Ovary (tissue), 9 donors: Measurements from ENCODE around the gene STK39. TPM values are rescaled to one million over a fixed set of nuclear protein-coding genes. Genes with fewer than 3 reads are reported as not detected.

Experiments
- DNase-seq, 5 donors: peaks; one replicate each; pipeline ENCODE4 v3.0.0-alpha.2; 2019 to 2020
- H3K27ac ChIP-seq, 2 donors: fragments of 200-600 bp; one replicate each; pipeline versions ENCODE4 v1.5.1 to v1.8.0; 2019 to 2022
- H3K27me3 ChIP-seq: fragments of 200-600 bp; one replicate; pipeline ENCODE4 v1.8.0; 2022
- H3K36me3 ChIP-seq: fragments of 200-600 bp; sonication (generic); one replicate; pipeline ENCODE4 v1.5.1; 2019
- H3K4me1 ChIP-seq: one replicate; pipeline ENCODE4 v1.8.1; 2013; ENCODE audit warnings: mild to moderate bottlenecking, moderate library complexity; ENCODE audit not compliant: insufficient read depth
- H3K4me3 ChIP-seq: fragments of 200-600 bp; sonication (generic); one replicate; pipeline ENCODE4 v1.5.1; 2017
- H3K9me3 ChIP-seq, 2 donors: fragments of 200-600 bp in 1 of 2; sonication (generic) in 1 of 2; one replicate each; pipeline versions ENCODE4 v1.5.1 to v1.8.1; 2013 to 2019; ENCODE audit warnings: mild to moderate bottlenecking in 1 of 2, moderate library complexity in 1 of 2
- EP300 ChIP-seq: sonication (generic); formaldehyde crosslinking; IDR thresholded peaks from one replicate; pipeline ENCODE4 v1.6.1; 2017; ENCODE audit warnings: antibody characterized with exemption
- POLR2A ChIP-seq: fragments of 450-650 bp; IDR thresholded peaks from one replicate; pipeline ENCODE4 v1.6.1; 2017; ENCODE audit warnings: antibody characterized with exemption, mild to moderate bottlenecking, moderate library complexity
- WGBS, 3 donors: extraction: QIAGEN DNeasy Blood & Tissue Kit in 1 of 3; methylation state at CpG; one replicate each; pipeline versions ENCODE4 v1.1.5 to v1.1.7; 2013 to 2017; 5-methylcytosine and 5-hydroxymethylcytosine counted together
- intact Hi-C, 4 donors: fragments of 100-400 bp; cut with DNase I; formaldehyde crosslinking; loops; one replicate each; pipeline versions ENCODE4 v1.11.0 to v1.15.1; 2022 to 2023
- polyA plus RNA-seq, 2 donors: library from polyadenylated mRNA; stranded (reverse); fragments of 200-250 nt in 1 of 2; fragments of 350-450 nt in 1 of 2; fragmentation: Illumina TruSeq in 1 of 2; extraction: RNeasy Lipid Tissue Mini Kit (QIAGEN cat#74804) in 1 of 2; gene quantifications; one replicate each; pipeline ENCODE4 v1.2.3, GENCODE V29; 2013 to 2014
- total RNA-seq, 7 donors: library from RNA; depleted of rRNA in 2 of 7; stranded (reverse); fragments of >200 nt in 2 of 7; fragmentation: NEBNext Ultra II Directional in 3 of 7; extraction: Animal tissue kit (Norgen Biotek cat#: 25700) in 3 of 7; gene quantifications; one replicate each; pipeline versions ENCODE4 v1.1.0 to v1.2.4, GENCODE V29; 2016 to 2023
- TF ChIP-seq, protein P1 (sequence below), 3 donors: fragments of 450-650 bp in 2 of 3; fragments of 200-600 bp in 1 of 3; IDR thresholded peaks; one replicate each; pipeline versions ENCODE4 v1.5.1 to v1.8.0; 2016 to 2022; ENCODE audit warnings: antibody characterized with exemption in 3 of 3, mild to moderate bottlenecking in 1 of 3
- donor health status: DM: no; HTN: no; CAD: no; lungs with moderate emphysema.
- donor health status: DM: no; HTN: no; CAD: no.
- donor health status: Bipolar disorder and iron deficiency.
- donor health status: DM: yes; HTN: yes; CAD: no.
- donor health status: DM: no; HTN: no; CAD: no.
- donor health status: DM: yes; HTN: yes; CAD: no.

The STK39 gene
- total and polyA plus RNA-seq, 9 donors: 5.9 to 14.1 (median 10.6) TPM

DNA sequence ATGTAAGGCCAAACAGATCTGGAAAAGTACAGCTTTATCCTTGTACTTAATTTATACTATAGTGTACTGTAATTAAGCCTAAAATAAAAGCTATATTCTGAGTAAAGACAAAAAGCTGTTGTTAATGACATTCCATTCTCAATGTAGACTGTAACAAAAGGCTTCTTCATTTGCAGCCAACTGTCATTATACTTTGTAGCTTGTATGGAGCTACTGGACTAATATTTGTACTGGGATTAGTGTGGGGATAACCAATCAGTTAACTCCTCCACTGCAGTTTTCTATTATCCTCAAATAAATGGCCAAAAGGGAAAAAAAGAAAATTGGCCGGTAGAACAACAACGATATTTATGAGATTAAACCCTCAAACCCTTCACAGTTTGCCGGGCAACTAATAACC lies 66.5 kb downstream of the STK39 start:
- Histone ChIP-seq H3K9me3 (no peaks in the 10 kb centered on the region), H3K4me1 (peaks cover 5% of the 10 kb centered on the region), H3K27me3 (no peaks in the 10 kb centered on the region), H3K4me3 (no peak overlapping the region), H3K36me3 (no peaks in the 10 kb centered on the region), H3K27ac (no peak overlapping the region)
- intact Hi-C loops: no loop called here
- DNase-seq: no peak
- no peak for TF ChIP-seq EP300
- no peak for TF ChIP-seq POLR2A
- TF ChIP-seq, protein P1, sequence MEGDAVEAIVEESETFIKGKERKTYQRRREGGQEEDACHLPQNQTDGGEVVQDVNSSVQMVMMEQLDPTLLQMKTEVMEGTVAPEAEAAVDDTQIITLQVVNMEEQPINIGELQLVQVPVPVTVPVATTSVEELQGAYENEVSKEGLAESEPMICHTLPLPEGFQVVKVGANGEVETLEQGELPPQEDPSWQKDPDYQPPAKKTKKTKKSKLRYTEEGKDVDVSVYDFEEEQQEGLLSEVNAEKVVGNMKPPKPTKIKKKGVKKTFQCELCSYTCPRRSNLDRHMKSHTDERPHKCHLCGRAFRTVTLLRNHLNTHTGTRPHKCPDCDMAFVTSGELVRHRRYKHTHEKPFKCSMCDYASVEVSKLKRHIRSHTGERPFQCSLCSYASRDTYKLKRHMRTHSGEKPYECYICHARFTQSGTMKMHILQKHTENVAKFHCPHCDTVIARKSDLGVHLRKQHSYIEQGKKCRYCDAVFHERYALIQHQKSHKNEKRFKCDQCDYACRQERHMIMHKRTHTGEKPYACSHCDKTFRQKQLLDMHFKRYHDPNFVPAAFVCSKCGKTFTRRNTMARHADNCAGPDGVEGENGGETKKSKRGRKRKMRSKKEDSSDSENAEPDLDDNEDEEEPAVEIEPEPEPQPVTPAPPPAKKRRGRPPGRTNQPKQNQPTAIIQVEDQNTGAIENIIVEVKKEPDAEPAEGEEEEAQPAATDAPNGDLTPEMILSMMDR (IDR thresholded peaks at IDR 0.05): no peak
- WGBS, 3 donors: 85 to 91% (median 85%) methylated on average over 3 of the region's 3 CpGs

DNA sequence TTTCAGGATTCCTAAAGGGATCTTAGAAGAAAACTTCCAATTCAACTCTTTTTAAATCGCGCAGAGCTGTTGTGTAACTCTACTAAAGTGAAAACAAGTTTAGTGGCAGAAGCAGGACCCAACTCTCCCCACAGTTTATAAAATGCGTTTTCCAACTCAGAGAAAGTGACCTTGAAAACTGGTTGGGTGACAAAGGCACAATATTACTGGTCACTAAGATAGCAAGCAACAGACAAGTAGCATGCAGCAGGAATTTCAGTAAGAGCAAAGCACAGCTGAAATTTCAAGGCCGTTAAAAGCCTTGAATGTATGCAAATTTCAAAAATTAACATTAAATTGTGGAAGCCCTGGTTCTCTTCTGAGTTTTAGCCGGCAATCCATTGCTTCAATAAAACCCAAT lies 66.9 kb downstream of the STK39 start:
- peaks cover 5% of the 10 kb centered on the region for H3K4me1 ChIP-seq
- 77 to 84% (median 83%) methylated on average over 5 of the region's 5 CpGs for WGBS, 3 donors

DNA sequence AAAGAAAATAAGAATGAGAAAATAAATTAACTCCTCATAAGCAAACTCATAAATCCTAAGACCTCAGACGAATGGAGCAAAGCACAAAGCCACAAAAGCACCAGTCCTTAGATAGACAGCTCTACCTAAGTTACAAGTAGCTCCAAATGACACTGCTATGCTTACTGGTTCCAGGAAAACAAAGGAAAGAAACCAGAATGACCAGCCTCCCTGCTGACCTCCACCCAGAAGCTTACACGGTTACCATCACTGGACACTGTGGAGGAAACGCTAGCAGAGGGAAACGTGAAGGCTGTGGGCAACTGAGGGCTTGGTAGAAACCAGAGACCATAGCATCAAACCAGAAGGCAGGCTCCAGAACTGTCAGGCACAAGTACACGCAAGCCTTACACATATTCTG lies 67.8 kb downstream of the STK39 start:
- no peak for DNase-seq
- intact Hi-C loops: no loop called here
- peaks cover 5% of the 10 kb centered on the region for H3K4me1 ChIP-seq

More for the DNA sequence above, 66.9 kb downstream of the STK39 start:
- TF ChIP-seq, protein P1 (IDR thresholded peaks at IDR 0.05): no peak
- no peak for TF ChIP-seq POLR2A
- TF ChIP-seq EP300: no peak
- Histone ChIP-seq H3K27ac (no peak overlapping the region), H3K9me3 (no peaks in the 10 kb centered on the region), H3K36me3 (no peaks in the 10 kb centered on the region), H3K4me3 (no peak overlapping the region), H3K27me3 (no peaks in the 10 kb centered on the region)
- intact Hi-C loops: no loop called here
- DNase-seq: no peak

DNA sequence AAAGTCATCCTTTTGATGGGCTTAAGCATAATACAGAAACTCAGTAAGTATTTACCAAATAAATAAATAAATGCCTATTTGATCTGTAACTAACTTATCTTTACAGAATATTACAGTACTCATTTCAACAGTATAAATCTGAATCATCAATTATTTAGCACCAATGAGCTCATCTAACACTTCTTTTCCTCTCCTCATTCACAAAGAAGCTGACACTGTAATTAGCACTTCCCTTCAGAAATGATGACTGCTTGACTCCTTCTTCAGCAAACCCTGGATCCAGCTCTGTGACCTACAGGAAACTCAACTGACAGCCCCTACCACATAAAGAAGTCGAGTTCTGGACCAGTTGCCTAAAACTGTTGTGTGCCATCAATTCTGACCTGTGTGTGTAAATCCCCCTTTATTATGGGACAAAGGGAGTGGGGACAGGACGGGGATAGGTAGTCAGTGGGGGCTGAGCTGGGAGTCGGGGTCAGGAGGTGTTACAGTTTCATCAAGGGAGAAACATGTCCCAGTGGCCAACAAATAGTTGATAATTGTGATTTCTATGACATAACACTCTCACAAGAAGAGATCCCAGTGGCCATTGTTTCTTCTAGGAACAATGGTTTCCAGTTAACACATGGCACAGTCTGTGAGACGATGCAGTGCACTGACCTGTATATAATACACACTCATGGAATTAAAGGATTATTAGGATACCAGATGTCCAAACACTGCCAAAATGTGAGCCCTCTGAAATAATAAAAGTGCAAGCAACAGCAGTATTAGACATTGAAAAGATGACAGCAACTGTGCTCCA lies 68.7 kb downstream of the STK39 start:
- TF ChIP-seq, protein P1 (IDR thresholded peaks at IDR 0.05): no peak
- TF ChIP-seq EP300 (no peak), POLR2A (no peak)

More for the DNA sequence above, 67.8 kb downstream of the STK39 start:
- Histone ChIP-seq H3K36me3 (no peaks in the 10 kb centered on the region), H3K27me3 (no peaks in the 10 kb centered on the region), H3K4me3 (no peak overlapping the region), H3K9me3 (no peaks in the 10 kb centered on the region), H3K27ac (no peak overlapping the region)
- 82 to 97% (median 94%) methylated on average over 5 of the region's 5 CpGs for WGBS, 3 donors
- TF ChIP-seq, protein P1 (IDR thresholded peaks at IDR 0.05): no peak
- no peak for TF ChIP-seq EP300
- no peak for TF ChIP-seq POLR2A

More for the DNA sequence above, 68.7 kb downstream of the STK39 start:
- peaks cover 4% of the 10 kb centered on the region for H3K4me1 ChIP-seq
- H3K27ac ChIP-seq: no peak overlapping the region
- H3K36me3 ChIP-seq: no peaks in the 10 kb centered on the region
- no peak for DNase-seq
- WGBS, 3 donors: 67 to 90% (median 78%) methylated on average over 4 of the region's 4 CpGs
- intact Hi-C loops: no loop called here
- no peaks in the 10 kb centered on the region for H3K27me3 ChIP-seq
- H3K4me3 ChIP-seq: no peak overlapping the region
- H3K9me3 ChIP-seq: no peaks in the 10 kb centered on the region
